DMS53 treated with DMSO at 0.1 percent for 48 hours (cell line): ENCODE measurements around the gene HSPA4L.
A peak's percentile ranks its signal among the peaks of the same experiment; 100 is the strongest.

Source experiments
- DNase-seq: peaks from one replicate; lab custom pipeline; 2025; ENCODE audit not compliant: unreplicated experiment; lab: John Stamatoyannopoulos, UW

The HSPA4L gene

GRCh38 chr4:127782275-127783025 is at the start of gene HSPA4L:
Gene HSPA4L, plus strand, starts transcription at chr4:127782322. Its CDS starts 229 bp downstream, at chr4:127782551.
- DNase-seq = peak; percentile 72

GRCh38 chr4:127732623-127733328 is 49.3 kb upstream of the HSPA4L start:
- DNase-seq = peak; percentile 46

- no peak for DNase-seq
Measured at GRCh38 chr4:127734976-127735375, 47.1 kb upstream of the HSPA4L start.

GRCh38 chr4:127737295-127737694 is 44.8 kb upstream of the HSPA4L start:
- DNase-seq = no peak

- DNase-seq = no peak
Measured at GRCh38 chr4:127741247-127741646, 40.9 kb upstream of the HSPA4L start.

GRCh38 chr4:127747883-127748282 is 34.2 kb upstream of the HSPA4L start:
- DNase-seq = no peak

- DNase-seq = no peak
Measured at GRCh38 chr4:127748957-127749356, 33.2 kb upstream of the HSPA4L start.

GRCh38 chr4:127756906-127757305 is 25.2 kb upstream of the HSPA4L start:
- no peak for DNase-seq

GRCh38 chr4:127759228-127759820 is 22.8 kb upstream of the HSPA4L start:
- no peak for DNase-seq

- DNase-seq = peak; percentile 35
Measured at GRCh38 chr4:127759893-127760292, 22.2 kb upstream of the HSPA4L start.

GRCh38 chr4:127771535-127772275 is 10.4 kb upstream of the HSPA4L start:
- no peak for DNase-seq

GRCh38 chr4:127772769-127773671 is 9.1 kb upstream of the HSPA4L start:
- no peak for DNase-seq

- no peak for DNase-seq
Measured at GRCh38 chr4:127775843-127776242, 6.3 kb upstream of the HSPA4L start.

- DNase-seq = peak; percentile 46
Measured at GRCh38 chr4:127776620-127777019, 5.5 kb upstream of the HSPA4L start.

- DNase-seq = no peak
Measured at GRCh38 chr4:127777487-127777886, 4.6 kb upstream of the HSPA4L start.

GRCh38 chr4:127778102-127778501 is 4.0 kb upstream of the HSPA4L start:
- no peak for DNase-seq

- DNase-seq = no peak
Measured at GRCh38 chr4:127780598-127780997, 1.5 kb upstream of the HSPA4L start.

- DNase-seq = peak; percentile 33
Measured at GRCh38 chr4:127781300-127782024, 660 bp upstream of the HSPA4L start.

- no peak for DNase-seq
Measured at GRCh38 chr4:127782025-127782274, 172 bp upstream of the HSPA4L start.
